Measurements from ENCODE around the gene RUFY2.
"Not testable (repeated sequence)": the region's sequence is repeated elsewhere in the genome, so short reads cannot be mapped to it uniquely, and the experiment has no call there.

DNA sequence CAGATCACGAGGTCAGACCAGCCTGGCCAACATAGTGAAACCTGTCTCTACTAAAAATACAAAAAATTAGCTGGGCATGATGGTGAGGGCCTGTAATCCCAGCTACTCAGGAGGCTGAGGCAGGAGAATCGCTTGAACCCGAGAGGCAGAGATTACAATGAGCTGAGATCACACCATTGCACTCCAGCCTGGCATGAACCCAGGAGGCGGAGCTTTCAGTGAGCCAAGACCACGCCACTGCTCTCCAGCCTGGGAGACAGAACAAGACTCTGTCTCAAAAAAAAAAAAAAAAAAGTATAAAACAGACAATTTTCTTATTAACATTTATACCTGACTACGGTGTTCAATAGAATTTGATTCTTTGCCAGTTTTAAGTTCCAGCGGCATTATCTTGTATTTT is 42.6 kb upstream of the RUFY2 start:
- TF ChIP-seq, protein P1, sequence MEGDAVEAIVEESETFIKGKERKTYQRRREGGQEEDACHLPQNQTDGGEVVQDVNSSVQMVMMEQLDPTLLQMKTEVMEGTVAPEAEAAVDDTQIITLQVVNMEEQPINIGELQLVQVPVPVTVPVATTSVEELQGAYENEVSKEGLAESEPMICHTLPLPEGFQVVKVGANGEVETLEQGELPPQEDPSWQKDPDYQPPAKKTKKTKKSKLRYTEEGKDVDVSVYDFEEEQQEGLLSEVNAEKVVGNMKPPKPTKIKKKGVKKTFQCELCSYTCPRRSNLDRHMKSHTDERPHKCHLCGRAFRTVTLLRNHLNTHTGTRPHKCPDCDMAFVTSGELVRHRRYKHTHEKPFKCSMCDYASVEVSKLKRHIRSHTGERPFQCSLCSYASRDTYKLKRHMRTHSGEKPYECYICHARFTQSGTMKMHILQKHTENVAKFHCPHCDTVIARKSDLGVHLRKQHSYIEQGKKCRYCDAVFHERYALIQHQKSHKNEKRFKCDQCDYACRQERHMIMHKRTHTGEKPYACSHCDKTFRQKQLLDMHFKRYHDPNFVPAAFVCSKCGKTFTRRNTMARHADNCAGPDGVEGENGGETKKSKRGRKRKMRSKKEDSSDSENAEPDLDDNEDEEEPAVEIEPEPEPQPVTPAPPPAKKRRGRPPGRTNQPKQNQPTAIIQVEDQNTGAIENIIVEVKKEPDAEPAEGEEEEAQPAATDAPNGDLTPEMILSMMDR (IDR thresholded peaks at IDR 0.05; ENCODE audit: low read length) = not testable (repeated sequence)
- not testable (repeated sequence) for TF ChIP-seq EZH2 (IDR thresholded peaks at IDR 0.05; ENCODE audit: borderline replicate concordance, low read length)

Measured in OCI-LY1 (cell line).